ENCODE data around the gene C1QL4. TPM values are rescaled to one million over a fixed set of nuclear protein-coding genes. Genes with fewer than 3 reads are reported as not detected.
"Not testable (repeated sequence)": the region's sequence is repeated elsewhere in the genome, so short reads cannot be mapped to it uniquely, and the experiment has no call there.

C1QL4 gene
- total RNA-seq, 4 donors from 2014 or later: not detected

GRCh38 chr12:49334226-49334625 lies 2.8 kb downstream of the C1QL4 start:
- DNase-seq: no peak
- Histone ChIP-seq H3K9me3 (no peaks in the 10 kb centered on the region), H3K27me3 (peaks cover 13 to 88% (median 27%) of the 10 kb centered on the region in 4 donors), H3K36me3 (peaks cover 0 to 6% (median 0%) of the 10 kb centered on the region in 3 donors), H3K27ac (no peak overlapping the region), H3K4me1 (peaks cover 9 to 35% (median 15%) of the 10 kb centered on the region in 3 donors), H3K4me3 (no peak overlapping the region)
- intact Hi-C loops (cut with DNase I): no loop called here
- 68 to 72% methylated on average over 16 to 19 of the region's 19 CpGs for WGBS, 2 donors
- no peak for TF ChIP-seq POLR2A (IDR thresholded peaks at IDR 0.05)
- no peak for TF ChIP-seq CTCF (IDR thresholded peaks at IDR 0.05)

GRCh38 chr12:49333778-49334177 lies 3.2 kb downstream of the C1QL4 start:
- H3K4me3 ChIP-seq; H3K36me3 ChIP-seq; H3K27ac ChIP-seq; H3K9me3 ChIP-seq; DNase-seq; intact Hi-C loops (cut with DNase I): not testable (repeated sequence)
- 53 to 69% methylated on average over 18 to 20 of the region's 21 CpGs for WGBS, 2 donors
- Histone ChIP-seq H3K4me1 (peaks cover 9 to 35% (median 15%) of the 10 kb centered on the region in 3 donors), H3K27me3 (peaks cover 13 to 83% (median 27%) of the 10 kb centered on the region in 4 donors)

- intact Hi-C loops (cut with DNase I): no loop called here
- peak overlapping the region in 3 of 4 donors; percentile 3 to 45 (median 20) for H3K4me3 ChIP-seq
- no peaks in the 10 kb centered on the region for H3K9me3 ChIP-seq
- H3K27me3 ChIP-seq: peaks cover 13 to 75% (median 23%) of the 10 kb centered on the region in 4 donors
- DNase-seq: no peak
- H3K27ac ChIP-seq: no peak overlapping the region
- H3K36me3 ChIP-seq: peaks cover 0 to 8% (median 0%) of the 10 kb centered on the region in 3 donors
- TF ChIP-seq CTCF (IDR thresholded peaks at IDR 0.05) (no peak), POLR2A (IDR thresholded peaks at IDR 0.05) (no peak)
- 10 to 27% methylated on average over 16 to 19 of the region's 40 CpGs for WGBS, 2 donors
- peaks cover 9 to 35% (median 15%) of the 10 kb centered on the region in 3 donors for H3K4me1 ChIP-seq
Measured at GRCh38 chr12:49332891-49333371, 4.1 kb downstream of the C1QL4 start.

GRCh38 chr12:49332441-49332861 lies 4.5 kb downstream of the C1QL4 start:
- Histone ChIP-seq H3K27me3 (peaks cover 13 to 70% (median 21%) of the 10 kb centered on the region in 4 donors), H3K36me3 (peaks cover 0 to 8% (median 0%) of the 10 kb centered on the region in 3 donors), H3K27ac (no peak overlapping the region), H3K4me1 (peaks cover 9 to 32% (median 15%) of the 10 kb centered on the region in 3 donors), H3K4me3 (peak overlapping the region in 2 of 4 donors; percentile 20 to 45), H3K9me3 (no peaks in the 10 kb centered on the region)
- no peak for TF ChIP-seq CTCF (IDR thresholded peaks at IDR 0.05)
- TF ChIP-seq POLR2A (IDR thresholded peaks at IDR 0.05): no peak
- intact Hi-C loops (cut with DNase I): no loop called here
- DNase-seq: no peak
- 65 to 72% methylated on average over 13 to 16 of the region's 17 CpGs for WGBS, 2 donors

GRCh38 chr12:49331380-49332222 lies 5.4 kb downstream of the C1QL4 start:
- Histone ChIP-seq H3K27ac (no peak overlapping the region), H3K4me1 (peaks cover 4 to 24% (median 7%) of the 10 kb centered on the region in 3 donors), H3K36me3 (peaks cover 0 to 8% (median 0%) of the 10 kb centered on the region in 3 donors), H3K27me3 (peaks cover 10 to 61% (median 18%) of the 10 kb centered on the region in 4 donors), H3K4me3 (no peak overlapping the region), H3K9me3 (no peaks in the 10 kb centered on the region)
- 45 to 47% methylated on average over 8 to 9 of the region's 11 CpGs for WGBS, 2 donors
- intact Hi-C loops (cut with DNase I): no loop called here
- no peak for DNase-seq
- TF ChIP-seq CTCF (IDR thresholded peaks at IDR 0.05) (peak; percentile 36 to 79 (median 58)), POLR2A (IDR thresholded peaks at IDR 0.05) (no peak)

Measured in esophagus squamous epithelium (tissue), 5 donors.